Cardiac fibroblast (primary cell): ENCODE data around the gene CLTB.
"Not testable (repeated sequence)": the region's sequence is repeated elsewhere in the genome, so short reads cannot be mapped to it uniquely, and the experiment has no call there.

Experiments
- DNase-seq, 2 donors: peaks; one replicate each; pipeline versions ENCODE4 v3.0.0 to v3.0.0-alpha.2; 2010; ENCODE audit warnings: low read depth in 2 of 2
- H3K4me3 ChIP-seq, 2 donors: replicated peaks in 1 of 2; 1 replicate in 1 of 2; 2 replicates in 1 of 2; pipeline ENCODE4 v1.5.1; 2011; ENCODE audit warnings: low read depth in 2 of 2, low read length in 2 of 2, mild to moderate bottlenecking in 2 of 2, moderate library complexity in 1 of 2
- TF ChIP-seq, protein P1 (sequence below): IDR thresholded peaks from one replicate; pipeline ENCODE4 v1.5.1; 2011; ENCODE audit warnings: low read depth, mild to moderate bottlenecking, low read length, inconsistent platforms

CLTB gene

DNA sequence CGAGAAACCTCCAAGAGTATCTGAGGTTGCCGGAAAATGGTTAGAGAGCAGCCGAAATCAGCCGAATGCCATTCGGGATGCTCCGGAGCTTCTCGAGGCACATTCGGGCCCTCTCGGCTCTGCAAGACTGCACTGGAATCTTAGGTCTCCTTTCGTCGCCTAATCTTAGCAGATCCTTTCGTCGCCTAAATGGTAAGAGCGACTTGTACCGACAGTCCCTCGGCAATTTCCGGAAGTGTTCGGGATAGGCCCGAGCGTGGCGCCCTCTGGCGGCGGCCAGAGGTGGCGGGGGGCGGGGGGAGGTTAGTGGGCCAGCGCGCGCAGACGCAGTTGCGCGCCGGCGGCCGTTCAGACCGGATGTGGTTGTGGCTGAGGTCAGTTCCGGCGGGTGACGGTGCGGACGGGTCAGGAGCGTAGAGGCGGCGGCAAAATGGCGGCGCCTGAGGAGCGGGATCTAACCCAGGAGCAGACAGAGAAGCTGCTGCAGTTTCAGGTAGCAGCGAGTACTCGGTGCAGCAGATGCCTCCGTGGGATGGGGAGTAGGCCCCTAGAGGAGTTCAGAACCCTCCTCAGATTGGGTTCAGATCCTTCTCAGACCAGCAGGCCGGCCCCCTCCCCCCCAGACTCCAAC lies 31.8 kb upstream of the CLTB start, which contains the start of gene FAF2:
Gene FAF2, plus strand, starts transcription at position 408 of the 631 bp plus-strand sequence. Its CDS starts 23 bp downstream, at position 431.
- peak within 1 kb of the TSS; percentile 99 to 100 for H3K4me3 ChIP-seq
- peak; percentile 99 for DNase-seq
- TF ChIP-seq, protein P1, sequence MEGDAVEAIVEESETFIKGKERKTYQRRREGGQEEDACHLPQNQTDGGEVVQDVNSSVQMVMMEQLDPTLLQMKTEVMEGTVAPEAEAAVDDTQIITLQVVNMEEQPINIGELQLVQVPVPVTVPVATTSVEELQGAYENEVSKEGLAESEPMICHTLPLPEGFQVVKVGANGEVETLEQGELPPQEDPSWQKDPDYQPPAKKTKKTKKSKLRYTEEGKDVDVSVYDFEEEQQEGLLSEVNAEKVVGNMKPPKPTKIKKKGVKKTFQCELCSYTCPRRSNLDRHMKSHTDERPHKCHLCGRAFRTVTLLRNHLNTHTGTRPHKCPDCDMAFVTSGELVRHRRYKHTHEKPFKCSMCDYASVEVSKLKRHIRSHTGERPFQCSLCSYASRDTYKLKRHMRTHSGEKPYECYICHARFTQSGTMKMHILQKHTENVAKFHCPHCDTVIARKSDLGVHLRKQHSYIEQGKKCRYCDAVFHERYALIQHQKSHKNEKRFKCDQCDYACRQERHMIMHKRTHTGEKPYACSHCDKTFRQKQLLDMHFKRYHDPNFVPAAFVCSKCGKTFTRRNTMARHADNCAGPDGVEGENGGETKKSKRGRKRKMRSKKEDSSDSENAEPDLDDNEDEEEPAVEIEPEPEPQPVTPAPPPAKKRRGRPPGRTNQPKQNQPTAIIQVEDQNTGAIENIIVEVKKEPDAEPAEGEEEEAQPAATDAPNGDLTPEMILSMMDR = peak; percentile 80

DNA sequence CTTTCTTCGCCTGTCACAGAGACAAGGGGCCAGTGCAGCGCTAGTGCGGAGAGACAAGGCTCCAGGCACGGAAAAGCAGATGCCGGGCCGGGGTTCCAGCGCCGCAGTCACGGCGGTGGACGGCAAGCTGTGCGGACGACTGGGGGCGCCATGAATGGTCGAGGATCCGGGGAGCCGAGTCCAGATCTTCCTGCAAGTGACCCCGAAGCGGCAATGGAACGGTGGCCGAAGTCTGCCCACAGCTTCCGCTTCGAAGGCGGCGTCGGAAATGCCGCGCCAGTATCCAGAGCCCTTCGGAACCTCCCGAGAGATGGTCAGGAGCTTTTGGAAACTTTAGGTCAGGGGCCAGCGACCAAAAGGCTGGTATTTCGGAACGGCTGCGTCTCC lies 31.2 kb upstream of the CLTB start:
- TF ChIP-seq, protein P1 = peak; percentile 5
- DNase-seq = no peak
- peak overlapping the region; percentile 77 to 100 for H3K4me3 ChIP-seq

- TF ChIP-seq, protein P1 = no peak
- peak overlapping the region; percentile 77 to 100 for H3K4me3 ChIP-seq
- no peak for DNase-seq
These were observed 30.7 kb upstream of the CLTB start for GRCh38 chr5:176446884-176447590.

DNA sequence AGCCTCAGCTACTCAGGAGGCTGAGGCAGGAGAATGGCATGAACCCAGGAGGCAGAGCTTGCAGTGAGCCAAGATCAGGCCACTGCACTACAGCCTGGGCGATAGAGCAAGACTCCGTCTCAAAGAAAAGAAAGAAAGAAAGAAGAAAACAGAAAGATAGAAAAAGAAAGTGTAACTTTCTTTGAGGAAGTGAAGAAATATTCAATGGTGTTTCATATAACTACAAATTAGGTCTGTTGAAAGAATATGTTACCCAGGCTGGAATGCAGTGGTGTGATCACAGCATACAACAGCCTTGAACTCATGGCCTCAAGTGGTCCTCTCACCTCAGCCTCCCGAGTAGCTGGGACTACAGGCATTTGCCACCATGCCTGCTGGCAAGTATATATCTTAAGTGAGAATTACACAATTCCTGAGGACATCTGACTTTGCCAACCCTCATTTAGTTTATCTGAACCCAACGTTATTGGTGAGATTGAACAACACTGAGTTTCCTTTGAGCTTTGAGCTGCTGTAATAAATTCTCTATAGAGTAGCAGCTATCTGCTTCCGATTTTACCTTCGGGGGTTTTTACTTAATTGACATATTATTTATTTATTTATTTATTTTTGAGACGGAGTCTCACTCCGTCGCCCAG lies 29.8 kb upstream of the CLTB start:
- DNase-seq = no peak
- no peak overlapping the region for H3K4me3 ChIP-seq
- TF ChIP-seq, protein P1 = no peak

DNA sequence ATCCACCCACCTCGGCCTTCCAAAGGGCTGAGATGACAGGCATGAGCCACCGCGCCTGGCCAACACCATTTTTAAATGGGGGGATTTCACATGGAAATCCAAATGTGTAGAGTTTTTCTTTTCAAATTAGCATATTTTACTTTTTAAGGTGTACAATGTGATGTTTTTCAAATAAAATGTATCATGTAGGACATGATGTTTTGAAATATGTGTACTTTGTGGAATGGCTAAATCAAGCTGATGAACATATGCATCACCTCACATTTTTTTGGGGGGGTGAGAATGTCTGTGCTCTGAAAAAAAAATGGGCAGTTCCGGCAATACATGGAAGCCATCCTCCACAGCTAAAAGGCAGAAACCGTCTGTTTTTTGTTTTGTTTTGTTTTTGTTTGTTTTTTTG lies 28.4 kb upstream of the CLTB start:
- DNase-seq = no peak
- TF ChIP-seq, protein P1 = no peak
- no peak overlapping the region for H3K4me3 ChIP-seq

GRCh38 chr5:176442911-176443310 lies 26.6 kb upstream of the CLTB start:
- DNase-seq = not testable (repeated sequence)

DNA sequence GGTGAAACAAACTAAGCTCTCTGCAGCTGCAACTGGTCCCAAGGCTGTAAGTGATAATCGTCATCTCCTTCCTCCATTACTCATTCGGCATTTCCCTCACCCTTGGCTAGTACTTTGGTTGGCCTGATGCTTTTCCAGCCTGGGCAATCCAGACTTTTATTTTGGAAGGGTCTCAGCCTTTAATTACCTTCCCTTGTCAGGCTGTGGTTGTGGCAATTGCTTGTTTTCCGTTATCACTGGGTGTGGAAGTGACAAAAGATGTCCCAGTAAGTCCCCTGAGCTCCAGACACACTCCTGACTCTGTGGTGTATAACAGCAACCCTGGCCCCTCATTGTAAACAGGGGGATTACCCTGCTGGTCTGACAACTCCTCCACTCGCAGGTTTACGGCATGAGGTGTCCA lies 25.6 kb upstream of the CLTB start:
- TF ChIP-seq, protein P1 = no peak
- DNase-seq = peak; percentile 50 to 63

More at GRCh38 chr5:176442911-176443310, 26.6 kb upstream of the CLTB start:
- not testable (repeated sequence) for H3K4me3 ChIP-seq

More for the DNA sequence above, 25.6 kb upstream of the CLTB start:
- no peak overlapping the region for H3K4me3 ChIP-seq
